ENCODE measurements around the gene ALDH3B2. TPM values are rescaled to one million over a fixed set of nuclear protein-coding genes. Genes with fewer than 3 reads are reported as not detected.

Gene ALDH3B2
- total and polyA plus RNA-seq, 2 of the 8 experiments (the other 6 are each of a cell fraction or from before 2014, with no cell fraction given) = not detected

GRCh38 chr11:67633758-67634365 is 40.6 kb downstream of the ALDH3B2 start (continued):
- TF ChIP-seq JUND (IDR thresholded peaks at IDR 0.05; ENCODE audit: low read length) = no peak
- no peak for TF ChIP-seq ZNF274 (IDR thresholded peaks at IDR 0.05; ENCODE audit: borderline replicate concordance, extremely low read depth, low read length)
- TF ChIP-seq TAF1 (IDR thresholded peaks at IDR 0.05; ENCODE audit: low read depth, low read length) = no peak
- no peak for TF ChIP-seq CBX8 (IDR thresholded peaks at IDR 0.05; ENCODE audit: borderline replicate concordance, low read depth, low read length)
- no peak for TF ChIP-seq SP4 (IDR thresholded peaks at IDR 0.05; ENCODE audit: low read length)
- TF ChIP-seq SRF (IDR thresholded peaks at IDR 0.05; ENCODE audit: low read depth, low read length) = no peak

All from H1 (cell line).